H9 (cell line): ENCODE measurements around the gene PPA1. TPM values are rescaled to one million over a fixed set of nuclear protein-coding genes. Genes with fewer than 3 reads are reported as not detected.

Experiments used
- DNase-seq: peaks from one replicate; pipeline ENCODE4 v3.0.0-alpha.2; 2017
- H2AFZ ChIP-seq: one replicate; pipeline ENCODE4 v1.6.1; 2013; ENCODE audit warnings: mild to moderate bottlenecking, low read length, control low read depth, moderate library complexity
- H2AK5ac ChIP-seq: 2 replicates; pipeline ENCODE4 v1.6.1; 2013; ENCODE audit warnings: low read length, control low read depth, mixed read lengths; ENCODE audit not compliant: insufficient read length
- H2BK120ac ChIP-seq: one replicate; pipeline ENCODE4 v1.6.1; 2013; ENCODE audit warnings: low read depth, mild to moderate bottlenecking, low read length, control low read depth, inconsistent platforms; ENCODE audit not compliant: poor library complexity, severe bottlenecking
- H2BK12ac ChIP-seq: 2 replicates; pipeline ENCODE4 v1.6.1; 2013; ENCODE audit warnings: low read length, control low read depth, mixed read lengths, low read depth; ENCODE audit not compliant: insufficient read length
- H2BK15ac ChIP-seq: 2 replicates; pipeline ENCODE4 v1.6.1; 2013; ENCODE audit warnings: low read depth, low read length, control low read depth
- H2BK20ac ChIP-seq: one replicate; pipeline ENCODE4 v1.6.1; 2013; ENCODE audit warnings: low read depth, mild to moderate bottlenecking, low read length, control low read depth, inconsistent platforms; ENCODE audit not compliant: poor library complexity, severe bottlenecking
- H2BK5ac ChIP-seq: 2 replicates; pipeline ENCODE4 v1.6.1; 2013; ENCODE audit warnings: low read length, control low read depth, mixed read lengths; ENCODE audit not compliant: insufficient read length
- H3K14ac ChIP-seq: 2 replicates; pipeline ENCODE4 v1.6.1; 2013; ENCODE audit warnings: low read length, control low read depth; ENCODE audit not compliant: insufficient read depth
- H3K18ac ChIP-seq: 2 replicates; pipeline ENCODE4 v1.6.1; 2013; ENCODE audit warnings: low read depth, mild to moderate bottlenecking, mixed read lengths, low read length, control low read depth; ENCODE audit not compliant: insufficient read length
- H3K23ac ChIP-seq: 2 replicates; pipeline ENCODE4 v1.6.1; 2013; ENCODE audit warnings: low read length, control low read depth, mixed read lengths, low read depth; ENCODE audit not compliant: insufficient read length
- H3K23me2 ChIP-seq: 2 replicates; pipeline ENCODE4 v1.6.1; 2013; ENCODE audit warnings: low read depth, mild to moderate bottlenecking, mixed read lengths, low read length, control low read depth; ENCODE audit not compliant: insufficient read length, poor library complexity, severe bottlenecking
- H3K27ac ChIP-seq: 2 replicates; pipeline ENCODE4 v1.5.1; 2013; ENCODE audit warnings: low read length, control low read depth, mixed read lengths, low read depth; ENCODE audit not compliant: insufficient read length
- H3K27me3 ChIP-seq: 2 replicates; pipeline ENCODE4 v1.6.1; 2013; ENCODE audit warnings: low read length, control low read depth, inconsistent platforms; ENCODE audit not compliant: insufficient read depth
- H3K4ac ChIP-seq: 2 replicates; pipeline ENCODE4 v1.6.1; 2013; ENCODE audit warnings: low read depth, mild to moderate bottlenecking, control low read depth, inconsistent platforms, low read length, moderate library complexity
- H3K4me1 ChIP-seq: 2 replicates; pipeline ENCODE4 v1.6.1; 2013; ENCODE audit warnings: low read length, control low read depth, inconsistent platforms; ENCODE audit not compliant: insufficient read depth
- H3K4me2 ChIP-seq: 2 replicates; pipeline ENCODE4 v1.6.1; 2013; ENCODE audit warnings: low read length, control low read depth, mixed read lengths; ENCODE audit not compliant: insufficient read length, insufficient read depth
- H3K56ac ChIP-seq: 2 replicates; pipeline ENCODE4 v1.6.1; 2013; ENCODE audit warnings: low read depth, mild to moderate bottlenecking, mixed read lengths, low read length, control low read depth; ENCODE audit not compliant: insufficient read length
- H3K79me1 ChIP-seq: 2 replicates; pipeline ENCODE4 v1.6.1; 2013; ENCODE audit warnings: low read depth, mild to moderate bottlenecking, moderate library complexity, low read length, control low read depth, inconsistent platforms; ENCODE audit not compliant: insufficient read depth, poor library complexity, severe bottlenecking
- H3K79me2 ChIP-seq: 2 replicates; pipeline ENCODE4 v1.6.1; 2013; ENCODE audit warnings: low read length, control low read depth, inconsistent platforms; ENCODE audit not compliant: insufficient read depth
- H3K9ac ChIP-seq: 2 replicates; pipeline ENCODE4 v1.6.1; 2013; ENCODE audit warnings: low read length, control low read depth, mixed read lengths; ENCODE audit not compliant: insufficient read length; ENCODE audit errors: extremely low read depth
- H3K9me3 ChIP-seq: one replicate; pipeline ENCODE4 v1.6.1; 2013; ENCODE audit warnings: low read depth, low read length, inconsistent platforms; ENCODE audit not compliant: control insufficient read depth
- H3T11ph ChIP-seq: one replicate; pipeline ENCODE4 v1.6.1; 2013; ENCODE audit warnings: mild to moderate bottlenecking, low read length, control low read depth, inconsistent platforms
- H4K20me1 ChIP-seq: one replicate; pipeline ENCODE4 v1.6.1; 2013; ENCODE audit not compliant: control insufficient read depth, insufficient read length, insufficient read depth
- H4K5ac ChIP-seq: 2 replicates; pipeline ENCODE4 v1.6.1; 2013; ENCODE audit warnings: low read depth, mild to moderate bottlenecking, mixed read lengths, low read length, control low read depth; ENCODE audit not compliant: insufficient read length
- H4K8ac ChIP-seq: replicated peaks from 2 replicates; pipeline ENCODE4 v1.6.1; 2013; ENCODE audit warnings: low read length, control low read depth, mixed read lengths, low read depth; ENCODE audit not compliant: insufficient read length
- H4K91ac ChIP-seq: 2 replicates; pipeline ENCODE4 v1.6.1; 2013; ENCODE audit warnings: low read depth, mild to moderate bottlenecking, moderate library complexity, mixed read lengths, low read length, control low read depth; ENCODE audit not compliant: insufficient read length
- H3K27ac Mint-ChIP-seq, 3 experiments: 2 replicates in 2 of 3; 3 replicates in 1 of 3; pipeline ENCODE4 v1.8.0; 2020 to 2021; ENCODE audit warnings: mixed read lengths in 3 of 3, mild to moderate bottlenecking in 1 of 3, moderate library complexity in 1 of 3
- H3K27me3 Mint-ChIP-seq: 2 replicates; pipeline ENCODE4 v1.8.0; 2021; ENCODE audit warnings: low read depth, mild to moderate bottlenecking, moderate library complexity, mixed read lengths
- H3K36me3 Mint-ChIP-seq, 3 experiments: 2 replicates in 2 of 3; 3 replicates in 1 of 3; pipeline ENCODE4 v1.8.0; 2020 to 2021; ENCODE audit warnings: low read depth in 3 of 3, mixed read lengths in 3 of 3; ENCODE audit not compliant: insufficient read depth in 1 of 3
- H3K4me1 Mint-ChIP-seq, 2 experiments: 2 replicates each; pipeline ENCODE4 v1.8.0; 2020; ENCODE audit warnings: mixed read lengths in 2 of 2
- H3K4me3 Mint-ChIP-seq, 2 experiments: 2 replicates in 1 of 2; 3 replicates in 1 of 2; pipeline ENCODE4 v1.8.0; 2020 to 2021; ENCODE audit warnings: mild to moderate bottlenecking in 2 of 2, mixed read lengths in 2 of 2, moderate library complexity in 1 of 2
- H3K9me3 Mint-ChIP-seq, 2 experiments: 2 replicates in 1 of 2; 3 replicates in 1 of 2; pipeline ENCODE4 v1.8.0; 2020; ENCODE audit warnings: mild to moderate bottlenecking in 2 of 2, mixed read lengths in 2 of 2, moderate library complexity in 1 of 2
- CTCF ChIP-seq: fragments of 200-600 bp; sonication (generic); conservative IDR thresholded peaks from 3 replicates; pipeline ENCODE4 v1.8.0; 2021; ENCODE audit warnings: antibody characterized with exemption, mild to moderate bottlenecking
- WGBS: extraction: QIAGEN DNeasy Blood & Tissue Kit; methylation state at CpG from one replicate; pipeline ENCODE4 v1.1.7; 2013; ENCODE audit warnings: missing lambda C conversion rate, low lambda C conversion rate, mixed read lengths; ENCODE audit not compliant: insufficient read length; ENCODE audit errors: extremely low coverage; 5-methylcytosine and 5-hydroxymethylcytosine counted together
- total RNA-seq: library from RNA; stranded (reverse); gene quantifications from 2 replicates; pipeline ENCODE4 v1.2.1, GENCODE V29; 2021

PPA1 gene
- total RNA-seq, 1 experiment from 2014 or later: 115 TPM

DNA sequence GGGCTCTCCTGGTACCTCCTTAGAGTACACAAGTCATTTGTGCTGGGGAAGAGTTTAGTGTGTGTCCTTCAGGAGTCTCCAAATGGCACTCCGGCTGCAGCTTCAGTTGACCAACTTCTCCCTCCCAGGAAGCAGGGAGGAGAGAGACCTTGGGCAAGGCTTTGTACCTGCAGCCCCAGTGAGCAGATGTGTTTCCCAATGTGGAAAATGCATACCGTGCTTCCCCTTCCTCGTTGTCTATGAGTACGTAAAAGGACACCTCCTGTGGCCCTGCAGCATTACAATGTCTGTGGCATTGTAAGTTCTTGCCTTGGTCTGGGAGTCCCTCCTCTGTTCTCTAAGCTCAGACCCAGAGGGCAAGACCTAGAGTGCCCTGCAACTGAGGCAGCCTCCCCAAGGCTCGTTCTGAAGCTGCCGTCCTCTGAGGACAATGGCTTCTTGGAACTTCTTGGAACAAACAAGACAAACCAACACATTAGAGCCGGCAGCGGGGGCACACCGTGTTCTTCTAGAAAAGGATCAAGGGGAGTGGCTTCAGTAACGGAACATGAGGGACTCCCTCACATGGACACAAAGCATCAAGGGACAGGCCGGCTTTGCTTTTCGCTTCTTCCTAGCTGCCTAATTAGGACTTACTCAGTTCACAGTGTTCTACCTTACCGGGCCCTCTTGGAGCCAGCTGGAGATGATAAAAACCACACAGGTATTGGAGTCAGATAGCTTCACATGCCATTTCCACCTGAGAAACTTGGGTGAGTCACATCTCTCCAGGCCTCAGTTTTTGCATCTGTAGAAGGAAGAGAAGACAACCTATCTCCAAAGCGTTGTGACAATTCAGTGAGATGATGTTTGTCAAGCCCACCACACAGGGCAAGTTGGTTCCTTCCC is 20.9 kb upstream of the PPA1 start:
- no peak overlapping the region for H2BK20ac ChIP-seq
- no peaks in the 10 kb centered on the region for H3K79me2 ChIP-seq
- H3K79me1 ChIP-seq: no peaks in the 10 kb centered on the region
- H3K4me1 ChIP-seq: no peaks in the 10 kb centered on the region
- DNase-seq: no peak
- H3K4me2 ChIP-seq: no peak overlapping the region
- no CpG with 5 or more reads among the region's 14 CpGs for WGBS
- no peak overlapping the region for H3K23ac ChIP-seq
- no peak overlapping the region for H2BK12ac ChIP-seq
- no peaks in the 10 kb centered on the region for H3K27me3 ChIP-seq
- no peak overlapping the region for H3K14ac ChIP-seq
- H2AK5ac ChIP-seq: no peak overlapping the region
- no peak overlapping the region for H2BK120ac ChIP-seq
- no peak overlapping the region for H3K18ac ChIP-seq
- H2BK15ac ChIP-seq: no peak overlapping the region
- peaks cover 2% of the 10 kb centered on the region for H3K27me3 Mint-ChIP-seq
- H3K9me3 ChIP-seq: no peaks in the 10 kb centered on the region
- no peak overlapping the region for H3K27ac ChIP-seq
- H3K9me3 Mint-ChIP-seq: no peaks in the 10 kb centered on the region; a peak in 1 of 5 replicates
- no peaks in the 10 kb centered on the region for H4K20me1 ChIP-seq
- H4K5ac ChIP-seq: no peak overlapping the region
- no peak overlapping the region for H3K4me3 Mint-ChIP-seq
- no peak overlapping the region for H3K56ac ChIP-seq
- no peak overlapping the region for H3T11ph ChIP-seq
- H3K4ac ChIP-seq: no peak overlapping the region
- H4K8ac ChIP-seq: no peak overlapping the region
- TF ChIP-seq CTCF: no peak
- no peak overlapping the region for H4K91ac ChIP-seq
- H2AFZ ChIP-seq: no peak overlapping the region
- H3K27ac Mint-ChIP-seq: no peak overlapping the region
- peaks cover 6 to 9% of the 10 kb centered on the region in 2 experiments for H3K4me1 Mint-ChIP-seq
- H2BK5ac ChIP-seq: no peak overlapping the region
- no peaks in the 10 kb centered on the region for H3K36me3 Mint-ChIP-seq
- no peak overlapping the region for H3K9ac ChIP-seq
- H3K23me2 ChIP-seq: no peaks in the 10 kb centered on the region
